ENCODE results near the gene PSD. TPM values are rescaled to one million over a fixed set of nuclear protein-coding genes. Genes with fewer than 3 reads are reported as not detected.
A peak's percentile ranks its signal among the peaks of the same experiment; 100 is the strongest.

The PSD gene
- total and polyA plus RNA-seq, 10 of the 15 experiments (the other 5 are each of a cell fraction or from before 2014, with no cell fraction given): 0.11 to 2.0 (median 0.49) TPM; not detected in 2

DNA sequence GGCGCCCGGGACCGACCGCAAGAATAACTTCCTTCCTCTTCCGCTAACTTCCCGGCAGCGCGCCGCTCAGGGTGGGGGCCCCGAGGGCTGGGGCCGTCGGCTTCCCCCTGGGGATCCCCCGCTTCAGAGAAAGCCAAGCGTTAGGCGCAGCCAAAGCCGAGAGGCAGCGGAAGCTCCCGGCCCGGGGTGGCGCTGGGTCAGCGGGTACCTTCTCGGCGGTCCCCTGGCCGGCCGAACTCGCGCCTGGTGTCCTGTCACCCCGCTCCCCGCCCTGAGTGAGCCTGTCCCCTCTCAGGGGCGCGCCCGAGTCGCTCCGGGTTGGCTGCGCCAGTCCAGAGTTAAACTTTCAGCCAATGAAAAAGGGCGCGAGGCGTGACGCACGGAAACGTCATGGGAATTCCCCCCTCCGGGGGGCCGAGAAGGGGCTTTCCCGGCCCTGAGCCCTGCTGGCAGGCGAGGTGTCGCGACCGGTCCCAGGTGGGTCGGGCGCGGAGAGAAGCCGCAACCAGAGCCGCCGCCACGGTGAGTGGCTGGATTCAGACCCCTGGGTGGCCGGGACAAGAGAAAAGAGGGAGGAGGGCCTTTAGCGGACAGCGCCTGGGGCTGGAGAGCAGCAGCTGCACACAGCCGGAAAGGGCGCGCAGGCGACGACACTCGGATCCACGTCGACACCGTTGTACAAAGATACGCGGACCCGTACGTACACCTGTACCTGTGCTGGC is 24.3 kb downstream of the PSD start (continued):
- TF ChIP-seq, protein P1, sequence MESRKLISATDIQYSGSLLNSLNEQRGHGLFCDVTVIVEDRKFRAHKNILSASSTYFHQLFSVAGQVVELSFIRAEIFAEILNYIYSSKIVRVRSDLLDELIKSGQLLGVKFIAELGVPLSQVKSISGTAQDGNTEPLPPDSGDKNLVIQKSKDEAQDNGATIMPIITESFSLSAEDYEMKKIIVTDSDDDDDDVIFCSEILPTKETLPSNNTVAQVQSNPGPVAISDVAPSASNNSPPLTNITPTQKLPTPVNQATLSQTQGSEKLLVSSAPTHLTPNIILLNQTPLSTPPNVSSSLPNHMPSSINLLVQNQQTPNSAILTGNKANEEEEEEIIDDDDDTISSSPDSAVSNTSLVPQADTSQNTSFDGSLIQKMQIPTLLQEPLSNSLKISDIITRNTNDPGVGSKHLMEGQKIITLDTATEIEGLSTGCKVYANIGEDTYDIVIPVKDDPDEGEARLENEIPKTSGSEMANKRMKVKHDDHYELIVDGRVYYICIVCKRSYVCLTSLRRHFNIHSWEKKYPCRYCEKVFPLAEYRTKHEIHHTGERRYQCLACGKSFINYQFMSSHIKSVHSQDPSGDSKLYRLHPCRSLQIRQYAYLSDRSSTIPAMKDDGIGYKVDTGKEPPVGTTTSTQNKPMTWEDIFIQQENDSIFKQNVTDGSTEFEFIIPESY (IDR thresholded peaks at IDR 0.05): peak; percentile 28; the same call in 1 of the 2 replicates
- TF ChIP-seq FOS (IDR thresholded peaks at IDR 0.05; ENCODE audit: borderline replicate concordance, extremely low read depth, insufficient read length) (peak; percentile 16), SIN3A (IDR thresholded peaks at IDR 0.05; ENCODE audit: low read depth, low read length) (no peak; the same call in 1 of the 2 replicates), JUND (IDR thresholded peaks at IDR 0.05; ENCODE audit: low read depth, low read length) (no peak), CTCF (IDR thresholded peaks at IDR 0.05 in 2 of 3, conservative IDR thresholded peaks at IDR 0.05 in 1 of 3; ENCODE audit: control insufficient read depth in 2 of 3, extremely low read depth in 1 of 3, insufficient read depth in 1 of 3, low read depth in 3 of 3, low read length in 3 of 3) (peak in 2 of 3 experiments; percentile 89 to 91; a peak in 2 of 6 replicates), PBX3 (IDR thresholded peaks at IDR 0.05; ENCODE audit: insufficient replicate concordance, low read depth, low read length) (no peak)
- TF ChIP-seq, protein P2, sequence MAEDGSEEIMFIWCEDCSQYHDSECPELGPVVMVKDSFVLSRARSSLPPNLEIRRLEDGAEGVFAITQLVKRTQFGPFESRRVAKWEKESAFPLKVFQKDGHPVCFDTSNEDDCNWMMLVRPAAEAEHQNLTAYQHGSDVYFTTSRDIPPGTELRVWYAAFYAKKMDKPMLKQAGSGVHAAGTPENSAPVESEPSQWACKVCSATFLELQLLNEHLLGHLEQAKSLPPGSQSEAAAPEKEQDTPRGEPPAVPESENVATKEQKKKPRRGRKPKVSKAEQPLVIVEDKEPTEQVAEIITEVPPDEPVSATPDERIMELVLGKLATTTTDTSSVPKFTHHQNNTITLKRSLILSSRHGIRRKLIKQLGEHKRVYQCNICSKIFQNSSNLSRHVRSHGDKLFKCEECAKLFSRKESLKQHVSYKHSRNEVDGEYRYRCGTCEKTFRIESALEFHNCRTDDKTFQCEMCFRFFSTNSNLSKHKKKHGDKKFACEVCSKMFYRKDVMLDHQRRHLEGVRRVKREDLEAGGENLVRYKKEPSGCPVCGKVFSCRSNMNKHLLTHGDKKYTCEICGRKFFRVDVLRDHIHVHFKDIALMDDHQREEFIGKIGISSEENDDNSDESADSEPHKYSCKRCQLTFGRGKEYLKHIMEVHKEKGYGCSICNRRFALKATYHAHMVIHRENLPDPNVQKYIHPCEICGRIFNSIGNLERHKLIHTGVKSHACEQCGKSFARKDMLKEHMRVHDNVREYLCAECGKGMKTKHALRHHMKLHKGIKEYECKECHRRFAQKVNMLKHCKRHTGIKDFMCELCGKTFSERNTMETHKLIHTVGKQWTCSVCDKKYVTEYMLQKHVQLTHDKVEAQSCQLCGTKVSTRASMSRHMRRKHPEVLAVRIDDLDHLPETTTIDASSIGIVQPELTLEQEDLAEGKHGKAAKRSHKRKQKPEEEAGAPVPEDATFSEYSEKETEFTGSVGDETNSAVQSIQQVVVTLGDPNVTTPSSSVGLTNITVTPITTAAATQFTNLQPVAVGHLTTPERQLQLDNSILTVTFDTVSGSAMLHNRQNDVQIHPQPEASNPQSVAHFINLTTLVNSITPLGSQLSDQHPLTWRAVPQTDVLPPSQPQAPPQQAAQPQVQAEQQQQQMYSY (CRISPR knock-in tag; IDR thresholded peaks at IDR 0.05): no peak
- TF ChIP-seq, protein P3, sequence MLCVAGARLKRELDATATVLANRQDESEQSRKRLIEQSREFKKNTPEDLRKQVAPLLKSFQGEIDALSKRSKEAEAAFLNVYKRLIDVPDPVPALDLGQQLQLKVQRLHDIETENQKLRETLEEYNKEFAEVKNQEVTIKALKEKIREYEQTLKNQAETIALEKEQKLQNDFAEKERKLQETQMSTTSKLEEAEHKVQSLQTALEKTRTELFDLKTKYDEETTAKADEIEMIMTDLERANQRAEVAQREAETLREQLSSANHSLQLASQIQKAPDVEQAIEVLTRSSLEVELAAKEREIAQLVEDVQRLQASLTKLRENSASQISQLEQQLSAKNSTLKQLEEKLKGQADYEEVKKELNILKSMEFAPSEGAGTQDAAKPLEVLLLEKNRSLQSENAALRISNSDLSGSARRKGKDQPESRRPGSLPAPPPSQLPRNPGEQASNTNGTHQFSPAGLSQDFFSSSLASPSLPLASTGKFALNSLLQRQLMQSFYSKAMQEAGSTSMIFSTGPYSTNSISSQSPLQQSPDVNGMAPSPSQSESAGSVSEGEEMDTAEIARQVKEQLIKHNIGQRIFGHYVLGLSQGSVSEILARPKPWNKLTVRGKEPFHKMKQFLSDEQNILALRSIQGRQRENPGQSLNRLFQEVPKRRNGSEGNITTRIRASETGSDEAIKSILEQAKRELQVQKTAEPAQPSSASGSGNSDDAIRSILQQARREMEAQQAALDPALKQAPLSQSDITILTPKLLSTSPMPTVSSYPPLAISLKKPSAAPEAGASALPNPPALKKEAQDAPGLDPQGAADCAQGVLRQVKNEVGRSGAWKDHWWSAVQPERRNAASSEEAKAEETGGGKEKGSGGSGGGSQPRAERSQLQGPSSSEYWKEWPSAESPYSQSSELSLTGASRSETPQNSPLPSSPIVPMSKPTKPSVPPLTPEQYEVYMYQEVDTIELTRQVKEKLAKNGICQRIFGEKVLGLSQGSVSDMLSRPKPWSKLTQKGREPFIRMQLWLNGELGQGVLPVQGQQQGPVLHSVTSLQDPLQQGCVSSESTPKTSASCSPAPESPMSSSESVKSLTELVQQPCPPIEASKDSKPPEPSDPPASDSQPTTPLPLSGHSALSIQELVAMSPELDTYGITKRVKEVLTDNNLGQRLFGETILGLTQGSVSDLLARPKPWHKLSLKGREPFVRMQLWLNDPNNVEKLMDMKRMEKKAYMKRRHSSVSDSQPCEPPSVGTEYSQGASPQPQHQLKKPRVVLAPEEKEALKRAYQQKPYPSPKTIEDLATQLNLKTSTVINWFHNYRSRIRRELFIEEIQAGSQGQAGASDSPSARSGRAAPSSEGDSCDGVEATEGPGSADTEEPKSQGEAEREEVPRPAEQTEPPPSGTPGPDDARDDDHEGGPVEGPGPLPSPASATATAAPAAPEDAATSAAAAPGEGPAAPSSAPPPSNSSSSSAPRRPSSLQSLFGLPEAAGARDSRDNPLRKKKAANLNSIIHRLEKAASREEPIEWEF (IDR thresholded peaks at IDR 0.05; ENCODE audit: insufficient replicate concordance, low read depth, low read length): no peak

Measured in GM12878 (cell line).